GM19324 (cell line): ENCODE data around the gene STK36.

ENCODE experiments used
- ATAC-seq: cut with Tn5 transposase; IDR thresholded peaks from one replicate; pipeline ENCODE4 v1.9.1; 2021; ENCODE audit warnings: mild to moderate bottlenecking, moderate library complexity; ENCODE audit not compliant: unreplicated experiment, low FRiP score

STK36 gene

GRCh38 chr2:218671654-218672566 lies at the start of gene STK36, which contains the start of gene RNF25:
TSS of gene STK36 (plus strand) at chr2:218672086. CDS start at chr2:218672830, 744 bp downstream.
TSS of gene RNF25 (minus strand) at chr2:218672002. CDS start at chr2:218671970, 32 bp downstream.
- peak; percentile 96 for ATAC-seq

GRCh38 chr2:218622606-218623365 lies 49.1 kb upstream of the STK36 start:
- ATAC-seq = no peak

- ATAC-seq = no peak
Measured at GRCh38 chr2:218623366-218623705, 48.5 kb upstream of the STK36 start.

GRCh38 chr2:218626369-218626768 lies 45.5 kb upstream of the STK36 start:
- no peak for ATAC-seq

- ATAC-seq = no peak
Measured at GRCh38 chr2:218627939-218628338, 43.9 kb upstream of the STK36 start.

- no peak for ATAC-seq
Measured at GRCh38 chr2:218631837-218632236, 40.0 kb upstream of the STK36 start.

- ATAC-seq = no peak
Measured at GRCh38 chr2:218635719-218636118, 36.2 kb upstream of the STK36 start.

GRCh38 chr2:218638372-218638771 lies 33.5 kb upstream of the STK36 start:
- ATAC-seq = no peak

- no peak for ATAC-seq
Measured at GRCh38 chr2:218642121-218642656, 29.7 kb upstream of the STK36 start.

GRCh38 chr2:218642786-218643185 lies 29.1 kb upstream of the STK36 start:
- ATAC-seq = no peak

- no peak for ATAC-seq
Measured at GRCh38 chr2:218643751-218644310, 28.1 kb upstream of the STK36 start.

GRCh38 chr2:218644721-218645120 lies 27.2 kb upstream of the STK36 start:
- ATAC-seq = no peak

GRCh38 chr2:218645126-218645525 lies 26.8 kb upstream of the STK36 start:
- no peak for ATAC-seq

- ATAC-seq = no peak
Measured at GRCh38 chr2:218648088-218648786, 23.6 kb upstream of the STK36 start.

GRCh38 chr2:218648787-218649100 lies 23.1 kb upstream of the STK36 start:
- ATAC-seq = no peak

- no peak for ATAC-seq
Measured at GRCh38 chr2:218655751-218656150, 16.1 kb upstream of the STK36 start.

GRCh38 chr2:218658671-218659257 lies 13.1 kb upstream of the STK36 start:
- peak; percentile 28 for ATAC-seq

- ATAC-seq = peak; percentile 91
Measured at GRCh38 chr2:218659258-218659987, 12.5 kb upstream of the STK36 start, which contains the start of the genes BCS1L and ZNF142. TSS of gene BCS1L (plus strand) at chr2:218659683. CDS start at chr2:218660988, 1,305 bp downstream. TSS of gene ZNF142 (minus strand) at chr2:218659623. CDS start at chr2:218656429, 3,194 bp downstream.

GRCh38 chr2:218659988-218660358 lies 11.9 kb upstream of the STK36 start:
- ATAC-seq = no peak
